DND-41 (cell line): ENCODE measurements around the gene SIT1.

Source experiments
- EZH2 ChIP-seq: IDR thresholded peaks from 3 replicates; pipeline ENCODE4 v1.6.1; 2012; ENCODE audit warnings: borderline replicate concordance, low read depth, mild to moderate bottlenecking, moderate library complexity, low read length, inconsistent platforms; ENCODE audit not compliant: severe bottlenecking
- TF ChIP-seq, protein P1 (sequence below): IDR thresholded peaks from 2 replicates; pipeline ENCODE4 v1.5.1; 2012; ENCODE audit warnings: borderline replicate concordance, low read length, moderate library complexity, mild to moderate bottlenecking; ENCODE audit not compliant: poor library complexity, severe bottlenecking; ENCODE audit errors: extremely low read depth

GRCh38 chr9:35653611-35654010, 2.9 kb upstream of the SIT1 start:
- TF ChIP-seq, protein P1, sequence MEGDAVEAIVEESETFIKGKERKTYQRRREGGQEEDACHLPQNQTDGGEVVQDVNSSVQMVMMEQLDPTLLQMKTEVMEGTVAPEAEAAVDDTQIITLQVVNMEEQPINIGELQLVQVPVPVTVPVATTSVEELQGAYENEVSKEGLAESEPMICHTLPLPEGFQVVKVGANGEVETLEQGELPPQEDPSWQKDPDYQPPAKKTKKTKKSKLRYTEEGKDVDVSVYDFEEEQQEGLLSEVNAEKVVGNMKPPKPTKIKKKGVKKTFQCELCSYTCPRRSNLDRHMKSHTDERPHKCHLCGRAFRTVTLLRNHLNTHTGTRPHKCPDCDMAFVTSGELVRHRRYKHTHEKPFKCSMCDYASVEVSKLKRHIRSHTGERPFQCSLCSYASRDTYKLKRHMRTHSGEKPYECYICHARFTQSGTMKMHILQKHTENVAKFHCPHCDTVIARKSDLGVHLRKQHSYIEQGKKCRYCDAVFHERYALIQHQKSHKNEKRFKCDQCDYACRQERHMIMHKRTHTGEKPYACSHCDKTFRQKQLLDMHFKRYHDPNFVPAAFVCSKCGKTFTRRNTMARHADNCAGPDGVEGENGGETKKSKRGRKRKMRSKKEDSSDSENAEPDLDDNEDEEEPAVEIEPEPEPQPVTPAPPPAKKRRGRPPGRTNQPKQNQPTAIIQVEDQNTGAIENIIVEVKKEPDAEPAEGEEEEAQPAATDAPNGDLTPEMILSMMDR: no peak
- TF ChIP-seq EZH2: no peak
